CD4-positive, CD25-positive, alpha-beta regulatory T cell (primary cell): Measurements from ENCODE around the gene ZNF669. TPM values are rescaled to one million over a fixed set of nuclear protein-coding genes. Genes with fewer than 3 reads are reported as not detected.

Experiments used
- ATAC-seq, 2 donors: fragments of 150-1000 bp; cut with Tn5 transposase; one replicate each; pipeline ENCODE4 v1.10.0; 2021; ENCODE audit warnings: low read depth in 2 of 2, moderate number of reproducible peaks in 2 of 2, moderate library complexity in 1 of 2
- DNase-seq, 3 donors: peaks; one replicate each; pipeline versions ENCODE4 v3.0.0 to v3.0.0-alpha.2; 2012 to 2022; ENCODE audit warnings: mixed read lengths in 1 of 3
- H3K27ac ChIP-seq: one replicate; pipeline ENCODE4 v1.7.0; 2013; ENCODE audit warnings: mild to moderate bottlenecking, low read length; ENCODE audit not compliant: insufficient read depth, poor library complexity, severe bottlenecking
- H3K27me3 ChIP-seq: one replicate; pipeline ENCODE4 v1.7.0; 2013; ENCODE audit warnings: low read length; ENCODE audit not compliant: control insufficient read depth, insufficient read depth
- H3K36me3 ChIP-seq: one replicate; pipeline ENCODE4 v1.7.0; 2013; ENCODE audit warnings: mild to moderate bottlenecking, low read length, moderate library complexity; ENCODE audit not compliant: control insufficient read depth, insufficient read depth
- H3K4me1 ChIP-seq: 2 replicates; pipeline ENCODE4 v1.7.0; 2013; ENCODE audit warnings: mild to moderate bottlenecking, low read length; ENCODE audit not compliant: insufficient read depth, control insufficient read depth, poor library complexity, severe bottlenecking
- H3K4me3 ChIP-seq: one replicate; pipeline ENCODE4 v1.7.0; 2013; ENCODE audit warnings: low read depth, mild to moderate bottlenecking, low read length, moderate library complexity
- H3K9me3 ChIP-seq, 2 experiments: 1 replicate in 1 of 2; 2 replicates in 1 of 2; pipeline ENCODE4 v1.7.0; 2013; ENCODE audit warnings: low read length in 2 of 2, mild to moderate bottlenecking in 1 of 2, moderate library complexity in 1 of 2; ENCODE audit not compliant: control insufficient read depth in 2 of 2
- H3K27ac Mint-ChIP-seq, 3 donors: one replicate each; pipeline ENCODE4 v1.8.0; 2020 to 2022; ENCODE audit warnings: mild to moderate bottlenecking in 3 of 3, mixed read lengths in 3 of 3, moderate library complexity in 2 of 3
- H3K27me3 Mint-ChIP-seq: one replicate; pipeline ENCODE4 v1.8.0; 2022; ENCODE audit warnings: mild to moderate bottlenecking, mixed read lengths
- H3K36me3 Mint-ChIP-seq: one replicate; pipeline ENCODE4 v1.8.0; 2020; ENCODE audit warnings: mixed read lengths
- H3K4me1 Mint-ChIP-seq, 4 donors: one replicate each; pipeline ENCODE4 v1.8.0; 2020 to 2022; ENCODE audit warnings: mixed read lengths in 4 of 4, mild to moderate bottlenecking in 1 of 4
- H3K4me3 Mint-ChIP-seq, 4 donors: one replicate each; pipeline ENCODE4 v1.8.0; 2020 to 2022; ENCODE audit warnings: mild to moderate bottlenecking in 4 of 4, mixed read lengths in 4 of 4, moderate library complexity in 3 of 4
- H3K9me3 Mint-ChIP-seq, 7 donors: one replicate each; pipeline ENCODE4 v1.8.0; 2020 to 2022; ENCODE audit warnings: mixed read lengths in 7 of 7, mild to moderate bottlenecking in 3 of 7, moderate library complexity in 2 of 7
- polyA plus RNA-seq, 4 donors: library from polyadenylated mRNA; unstranded; fragments of 300-500 nt; fragmentation: Illumina TruSeq; gene quantifications; one replicate each; pipeline ENCODE4 v1.2.3, GENCODE V29; 2021
- total RNA-seq: library from RNA; stranded (reverse); gene quantifications from one replicate; pipeline ENCODE4 v1.2.3, GENCODE V29; 2022

Gene ZNF669
- total and polyA plus RNA-seq, 5 donors from 2014 or later, result 10.1 to 24.9 (median 15.4) TPM

DNA sequence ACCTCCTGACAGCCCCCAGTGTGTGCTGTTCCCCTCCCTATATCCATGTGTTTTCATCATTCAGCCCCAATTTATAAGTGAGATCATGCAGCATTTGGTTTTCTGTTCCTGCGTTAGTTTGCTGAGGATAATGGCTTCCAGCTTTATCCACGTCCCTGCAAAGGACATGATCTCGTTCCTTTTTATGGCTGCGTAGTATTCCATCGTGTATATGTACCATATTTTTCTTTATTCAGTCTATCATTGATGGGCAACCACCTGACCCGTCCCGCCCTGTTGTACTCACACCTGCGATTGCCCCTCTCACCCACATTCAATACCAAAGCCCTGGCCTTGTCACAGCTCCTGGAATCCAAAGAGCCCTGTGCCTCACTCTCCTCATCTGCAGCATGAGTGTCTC lies 19.4 kb downstream of the ZNF669 start:
- H3K9me3 ChIP-seq, result no peaks in the 10 kb centered on the region
- peaks cover 0 to 2% (median 0%) of the 10 kb centered on the region in 4 donors for H3K4me1 Mint-ChIP-seq
- H3K27me3 ChIP-seq, result no peaks in the 10 kb centered on the region
- H3K4me3 Mint-ChIP-seq, result no peak overlapping the region
- no peak overlapping the region for H3K27ac Mint-ChIP-seq
- no peak overlapping the region for H3K4me3 ChIP-seq
- H3K9me3 Mint-ChIP-seq, result peaks cover 0 to 2% (median 1%) of the 10 kb centered on the region in 7 donors
- H3K36me3 Mint-ChIP-seq, result no peaks in the 10 kb centered on the region
- H3K36me3 ChIP-seq, result no peaks in the 10 kb centered on the region
- DNase-seq (no peak), ATAC-seq (no peak)
- peaks cover 18% of the 10 kb centered on the region for H3K27me3 Mint-ChIP-seq
- H3K4me1 ChIP-seq, result peaks cover under 1% of the 10 kb centered on the region
- no peak overlapping the region for H3K27ac ChIP-seq

DNA sequence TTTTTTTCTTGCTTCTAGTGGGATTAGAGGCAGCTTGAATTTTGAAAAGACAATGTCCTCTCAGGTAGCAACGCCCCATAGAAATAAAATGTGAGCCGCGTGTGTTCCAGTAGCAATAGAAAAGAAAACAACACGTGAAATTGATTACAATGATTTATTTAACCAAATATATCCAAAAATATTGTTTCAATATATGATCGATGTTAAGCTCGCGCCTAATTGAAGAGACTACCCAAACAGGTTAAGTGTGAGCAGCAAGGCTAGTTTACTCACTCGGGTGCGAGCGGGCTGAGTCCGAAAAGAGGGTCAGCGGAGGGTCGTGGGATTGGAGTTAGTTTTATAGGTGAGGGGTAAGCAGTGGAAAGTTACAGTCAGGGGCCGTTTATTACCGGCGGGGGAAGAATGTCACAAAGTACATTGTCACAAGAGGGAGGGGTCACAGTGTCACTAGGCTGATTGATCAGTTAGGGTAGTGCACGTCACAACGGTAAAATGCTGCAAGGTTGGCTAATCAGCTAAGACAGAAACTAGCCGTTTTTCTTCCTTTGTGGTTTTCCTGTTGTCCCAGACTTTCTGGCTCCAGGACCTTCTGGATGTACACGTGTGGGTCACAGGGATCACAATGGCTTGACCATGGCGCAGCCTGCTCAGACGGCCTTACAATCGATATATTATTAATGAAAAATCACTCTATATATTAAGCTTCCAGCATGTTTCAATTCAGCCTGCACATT lies 24.8 kb downstream of the ZNF669 start:
- H3K27ac ChIP-seq, result no peak overlapping the region
- H3K36me3 Mint-ChIP-seq, result peaks cover 8% of the 10 kb centered on the region
- peaks cover 14% of the 10 kb centered on the region for H3K27me3 Mint-ChIP-seq
- peak overlapping the region; percentile 90 to 93 (median 92) for H3K4me3 Mint-ChIP-seq
- ATAC-seq, result no peak
- peak in 1 of 3 donors; percentile 32 for DNase-seq
- peak overlapping the region; percentile 89 for H3K4me3 ChIP-seq
- no peaks in the 10 kb centered on the region for H3K36me3 ChIP-seq
- H3K4me1 Mint-ChIP-seq, result peaks cover 11 to 35% (median 22%) of the 10 kb centered on the region in 4 donors
- peaks cover 24% of the 10 kb centered on the region for H3K4me1 ChIP-seq
- H3K27ac Mint-ChIP-seq, result peak overlapping the region in 2 of 3 donors; percentile 24 to 89
- H3K27me3 ChIP-seq, result no peaks in the 10 kb centered on the region
- no peaks in the 10 kb centered on the region for H3K9me3 ChIP-seq
- peaks cover 0 to 8% (median 1%) of the 10 kb centered on the region in 7 donors for H3K9me3 Mint-ChIP-seq

DNA sequence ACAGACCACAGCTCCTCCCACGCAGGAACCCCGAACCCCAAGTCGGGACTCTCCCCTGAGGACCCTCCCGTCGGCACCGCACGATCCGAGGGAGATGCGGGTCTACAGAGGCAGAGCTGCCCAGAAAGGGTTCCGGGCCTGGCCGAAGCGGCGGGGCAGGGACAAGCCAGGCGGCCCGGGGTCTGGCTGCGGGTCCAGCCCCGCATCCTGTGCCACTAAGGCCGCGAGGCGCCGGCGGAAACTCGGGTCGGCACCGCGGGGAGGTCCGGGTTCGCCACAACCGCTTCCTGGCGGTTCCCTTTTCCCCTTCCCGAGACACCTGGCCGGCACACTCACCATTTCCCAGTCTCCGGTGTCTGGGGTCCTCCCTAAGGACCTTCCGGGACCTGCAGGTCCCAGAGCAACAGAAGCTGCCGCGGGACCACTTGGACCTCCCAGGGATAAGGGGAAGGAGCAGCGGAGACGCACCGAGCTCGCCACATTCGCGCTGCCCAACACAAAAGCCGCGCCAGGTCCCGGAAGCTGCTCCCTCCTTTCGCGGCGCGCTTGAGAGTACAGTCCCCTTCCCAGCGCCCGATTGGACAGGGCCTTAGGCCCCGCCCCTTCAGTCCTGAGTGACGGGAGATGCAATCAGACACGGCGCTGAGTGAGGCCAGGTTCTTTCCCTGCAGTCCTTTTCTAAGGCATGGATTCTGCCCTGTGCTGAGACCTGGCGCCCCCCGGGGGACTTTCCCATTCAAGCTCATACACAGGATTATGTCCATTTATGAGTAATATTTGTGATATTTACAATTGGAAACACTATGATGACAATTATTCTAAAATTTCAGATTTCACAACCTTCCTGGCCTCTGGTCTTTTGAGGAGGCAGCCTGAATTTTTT lies 25.7 kb downstream of the ZNF669 start, which contains the start of gene ZNF670:
Gene ZNF670 (minus strand): TSS at position 554 of the 883 bp plus-strand sequence. CDS start 215 bp downstream, at position 339.
- Histone ChIP-seq H3K36me3 (no peaks in the 10 kb centered on the region), H3K27ac (peak within 1 kb of the TSS; percentile 41), H3K4me3 (peak within 1 kb of the TSS; percentile 89), H3K4me1 (peaks cover 24% of the 10 kb centered on the region), H3K27me3 (no peaks in the 10 kb centered on the region), H3K9me3 (no peaks in the 10 kb centered on the region)
- peak; percentile 91 to 95 for ATAC-seq
- DNase-seq, result peak; percentile 66 to 90 (median 66)
- Mint-ChIP-seq H3K27ac (peak within 1 kb of the TSS; percentile 85 to 89 (median 89)), H3K36me3 (peaks cover 11% of the 10 kb centered on the region), H3K4me1 (peaks cover 11 to 39% (median 24%) of the 10 kb centered on the region in 4 donors), H3K9me3 (peaks cover 0 to 11% (median 4%) of the 10 kb centered on the region in 7 donors), H3K27me3 (peaks cover 10% of the 10 kb centered on the region), H3K4me3 (peak within 1 kb of the TSS; percentile 90 to 93 (median 92))

DNA sequence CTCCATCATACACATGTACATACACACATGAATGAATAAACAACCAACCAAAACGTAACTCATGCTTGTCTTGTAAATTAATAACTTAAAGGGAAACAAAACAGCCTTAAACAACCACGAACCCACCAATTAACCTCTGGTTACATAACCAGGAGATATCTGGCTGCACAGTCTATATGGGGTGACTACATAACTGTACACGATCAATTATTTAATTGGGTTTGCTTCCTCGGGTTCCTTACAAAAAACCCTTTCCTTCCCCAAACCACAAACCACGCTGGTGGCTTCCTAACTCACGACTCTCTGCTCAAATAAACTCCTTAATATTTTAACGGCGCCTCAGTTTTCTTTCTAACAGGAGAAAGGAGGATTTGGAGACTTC lies 26.3 kb downstream of the ZNF669 start:
- Mint-ChIP-seq H3K36me3 (peaks cover 12% of the 10 kb centered on the region), H3K27ac (peak overlapping the region; percentile 81 to 89 (median 89)), H3K4me1 (peaks cover 11 to 39% (median 25%) of the 10 kb centered on the region in 4 donors), H3K4me3 (peak overlapping the region; percentile 90 to 93 (median 92)), H3K27me3 (peaks cover 7% of the 10 kb centered on the region), H3K9me3 (peaks cover 0 to 13% (median 5%) of the 10 kb centered on the region in 7 donors)
- Histone ChIP-seq H3K27ac (peak overlapping the region; percentile 41), H3K4me1 (peaks cover 24% of the 10 kb centered on the region), H3K36me3 (no peaks in the 10 kb centered on the region), H3K9me3 (peaks cover 0 to 4% of the 10 kb centered on the region in 2 experiments), H3K4me3 (peak overlapping the region; percentile 89), H3K27me3 (no peaks in the 10 kb centered on the region)
- DNase-seq (peak in 2 of 3 donors; percentile 4 to 19), ATAC-seq (peak in 1 of 2 donors; percentile 14)

DNA sequence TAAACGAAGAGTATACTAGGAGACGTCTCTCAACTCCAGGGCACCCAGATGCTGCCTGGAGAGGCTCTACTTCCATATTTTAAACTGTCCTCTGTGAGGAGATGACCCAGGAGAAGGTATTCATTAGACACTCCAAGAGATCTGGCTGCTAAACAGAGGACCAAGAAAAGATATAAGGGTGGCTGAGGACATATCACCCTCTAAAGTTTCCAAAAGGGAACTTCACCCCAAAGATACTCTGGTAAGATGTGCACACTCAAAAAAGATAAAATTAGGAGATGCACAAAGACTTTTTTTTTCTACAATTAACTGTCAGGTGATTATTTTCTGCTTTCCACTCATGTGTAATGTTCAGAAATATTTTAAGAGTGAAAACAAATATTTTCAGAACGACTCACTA lies 26.9 kb downstream of the ZNF669 start:
- Mint-ChIP-seq H3K4me1 (peaks cover 11 to 39% (median 26%) of the 10 kb centered on the region in 4 donors), H3K27me3 (peaks cover 7% of the 10 kb centered on the region), H3K9me3 (peaks cover 0 to 13% (median 5%) of the 10 kb centered on the region in 7 donors), H3K36me3 (peaks cover 12% of the 10 kb centered on the region), H3K27ac (peak overlapping the region in 2 of 3 donors; percentile 89), H3K4me3 (peak overlapping the region; percentile 90 to 93 (median 92))
- no peak for ATAC-seq
- peaks cover 0 to 4% of the 10 kb centered on the region in 2 experiments for H3K9me3 ChIP-seq
- no peaks in the 10 kb centered on the region for H3K27me3 ChIP-seq
- no peak for DNase-seq
- no peak overlapping the region for H3K27ac ChIP-seq
- H3K4me3 ChIP-seq, result peak overlapping the region; percentile 89
- peaks cover 24% of the 10 kb centered on the region for H3K4me1 ChIP-seq
- H3K36me3 ChIP-seq, result no peaks in the 10 kb centered on the region

DNA sequence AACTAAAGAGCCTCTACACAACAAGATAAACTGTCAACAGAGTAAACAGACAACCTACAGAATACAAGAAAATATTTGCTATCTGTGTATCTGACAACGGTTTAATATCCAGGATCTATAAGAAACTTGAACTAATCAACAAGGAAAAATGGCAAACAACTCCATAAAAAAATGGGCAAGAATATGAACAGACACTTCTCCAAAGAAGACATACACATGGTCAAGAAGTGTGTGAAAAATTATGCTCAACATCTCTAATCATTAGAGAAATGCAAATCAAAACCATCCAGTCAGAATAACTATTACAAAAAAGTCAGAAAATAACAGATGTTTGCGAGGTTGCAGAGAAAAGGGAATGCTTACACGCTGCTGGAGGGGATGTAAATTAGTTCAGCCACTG lies 33.5 kb downstream of the ZNF669 start:
- peaks cover 34% of the 10 kb centered on the region for H3K36me3 Mint-ChIP-seq
- H3K36me3 ChIP-seq, result no peaks in the 10 kb centered on the region
- no peak overlapping the region for H3K27ac ChIP-seq
- H3K4me3 ChIP-seq, result no peak overlapping the region
- H3K4me1 Mint-ChIP-seq, result peaks cover 0 to 17% (median 10%) of the 10 kb centered on the region in 4 donors
- DNase-seq (no peak), ATAC-seq (no peak)
- no peaks in the 10 kb centered on the region for H3K27me3 ChIP-seq
- H3K4me1 ChIP-seq, result no peaks in the 10 kb centered on the region
- no peaks in the 10 kb centered on the region for H3K27me3 Mint-ChIP-seq
- H3K27ac Mint-ChIP-seq, result no peak overlapping the region
- H3K4me3 Mint-ChIP-seq, result no peak overlapping the region
- peaks cover 1 to 52% (median 16%) of the 10 kb centered on the region in 7 donors for H3K9me3 Mint-ChIP-seq
- peaks cover 26 to 41% of the 10 kb centered on the region in 2 experiments for H3K9me3 ChIP-seq

DNA sequence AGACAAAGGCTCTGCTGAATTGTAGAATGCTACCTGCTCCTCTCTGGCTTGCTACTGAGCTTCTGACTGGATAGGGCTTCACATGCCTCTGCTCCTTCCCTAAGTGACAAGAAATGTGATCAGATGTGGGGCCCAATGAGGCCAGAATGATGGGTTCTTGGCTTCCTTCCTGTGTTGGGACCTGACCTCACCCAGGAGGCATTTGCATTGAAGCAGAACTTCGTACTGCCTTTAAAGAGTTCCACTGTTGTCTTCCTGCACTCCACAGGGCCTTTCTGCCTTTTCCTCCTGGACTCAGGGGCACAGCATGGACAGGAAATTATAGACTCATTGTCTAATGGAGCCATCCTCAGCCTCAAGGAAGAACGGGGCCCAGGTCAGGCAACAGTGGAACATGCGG lies 39.9 kb downstream of the ZNF669 start:
- Mint-ChIP-seq H3K36me3 (peaks cover 44% of the 10 kb centered on the region), H3K27me3 (no peaks in the 10 kb centered on the region), H3K27ac (no peak overlapping the region), H3K4me3 (no peak overlapping the region), H3K9me3 (peaks cover 0 to 65% (median 27%) of the 10 kb centered on the region in 7 donors), H3K4me1 (peaks cover 0 to 6% (median 1%) of the 10 kb centered on the region in 4 donors)
- ATAC-seq (no peak), DNase-seq (no peak)
- Histone ChIP-seq H3K27me3 (no peaks in the 10 kb centered on the region), H3K4me3 (no peak overlapping the region), H3K4me1 (no peaks in the 10 kb centered on the region), H3K9me3 (peaks cover 47 to 62% of the 10 kb centered on the region in 2 experiments), H3K36me3 (no peaks in the 10 kb centered on the region), H3K27ac (no peak overlapping the region)
